K562 (cell line): Measurements from ENCODE around the gene CACNA1S.

ENCODE experiments used
- CBX3 ChIP-seq, 2 experiments: IDR thresholded peaks; 1 replicate in 1 of 2; 2 replicates in 1 of 2; pipeline ENCODE4 v1.6.1; 2012; ENCODE audit warnings: inconsistent platforms in 2 of 2, low read length in 2 of 2, borderline replicate concordance in 1 of 2, control low read depth in 1 of 2
- KDM5B ChIP-seq: fragments of 200-600 bp; sonication (generic); IDR thresholded peaks from 2 replicates; pipeline ENCODE4 v1.6.1; 2012; ENCODE audit warnings: low read depth, mild to moderate bottlenecking, moderate library complexity, low read length, control low read depth, inconsistent platforms; ENCODE audit not compliant: insufficient replicate concordance
- TF ChIP-seq, protein P1 (sequence below): sonication (generic); formaldehyde crosslinking; IDR thresholded peaks from 2 replicates; pipeline ENCODE4 v1.8.1; 2022; ENCODE audit warnings: missing genetic modification reagents
- TF ChIP-seq, protein P2 (sequence below), 3 experiments: IDR thresholded peaks in 2 of 3; conservative IDR thresholded peaks in 1 of 3; 2 replicates each; pipeline ENCODE4 v1.5.1; 2011 to 2012; ENCODE audit warnings: low read length in 3 of 3, mild to moderate bottlenecking in 3 of 3, control low read depth in 2 of 3, improper control_type of control experiment in 1 of 3, inconsistent platforms in 1 of 3, low read depth in 1 of 3, mixed read lengths in 1 of 3, moderate library complexity in 1 of 3; ENCODE audit not compliant: insufficient read depth in 2 of 3

DNA sequence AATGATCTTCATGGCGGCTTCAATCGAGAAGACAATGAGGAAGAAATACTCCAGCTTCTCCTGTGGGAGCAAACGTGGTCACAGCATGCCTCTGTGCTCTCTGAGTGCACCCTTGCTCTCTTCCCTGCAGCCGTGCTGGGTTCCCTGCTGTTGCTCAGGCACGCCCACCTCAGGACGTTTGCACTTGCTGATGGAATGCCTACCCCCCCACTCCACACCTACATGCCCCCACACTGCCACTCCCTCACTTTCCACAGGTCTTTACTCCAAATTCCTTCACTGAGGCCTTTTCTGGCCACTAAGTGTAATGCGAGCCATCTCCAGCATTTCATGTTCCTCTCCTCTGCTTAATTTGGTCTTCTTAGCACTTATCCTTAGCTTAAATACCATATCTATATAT, 18.3 kb downstream of the CACNA1S start:
- TF ChIP-seq, protein P1, sequence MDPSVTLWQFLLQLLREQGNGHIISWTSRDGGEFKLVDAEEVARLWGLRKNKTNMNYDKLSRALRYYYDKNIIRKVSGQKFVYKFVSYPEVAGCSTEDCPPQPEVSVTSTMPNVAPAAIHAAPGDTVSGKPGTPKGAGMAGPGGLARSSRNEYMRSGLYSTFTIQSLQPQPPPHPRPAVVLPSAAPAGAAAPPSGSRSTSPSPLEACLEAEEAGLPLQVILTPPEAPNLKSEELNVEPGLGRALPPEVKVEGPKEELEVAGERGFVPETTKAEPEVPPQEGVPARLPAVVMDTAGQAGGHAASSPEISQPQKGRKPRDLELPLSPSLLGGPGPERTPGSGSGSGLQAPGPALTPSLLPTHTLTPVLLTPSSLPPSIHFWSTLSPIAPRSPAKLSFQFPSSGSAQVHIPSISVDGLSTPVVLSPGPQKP (CRISPR knock-in tag), result no peak
- TF ChIP-seq, protein P2, sequence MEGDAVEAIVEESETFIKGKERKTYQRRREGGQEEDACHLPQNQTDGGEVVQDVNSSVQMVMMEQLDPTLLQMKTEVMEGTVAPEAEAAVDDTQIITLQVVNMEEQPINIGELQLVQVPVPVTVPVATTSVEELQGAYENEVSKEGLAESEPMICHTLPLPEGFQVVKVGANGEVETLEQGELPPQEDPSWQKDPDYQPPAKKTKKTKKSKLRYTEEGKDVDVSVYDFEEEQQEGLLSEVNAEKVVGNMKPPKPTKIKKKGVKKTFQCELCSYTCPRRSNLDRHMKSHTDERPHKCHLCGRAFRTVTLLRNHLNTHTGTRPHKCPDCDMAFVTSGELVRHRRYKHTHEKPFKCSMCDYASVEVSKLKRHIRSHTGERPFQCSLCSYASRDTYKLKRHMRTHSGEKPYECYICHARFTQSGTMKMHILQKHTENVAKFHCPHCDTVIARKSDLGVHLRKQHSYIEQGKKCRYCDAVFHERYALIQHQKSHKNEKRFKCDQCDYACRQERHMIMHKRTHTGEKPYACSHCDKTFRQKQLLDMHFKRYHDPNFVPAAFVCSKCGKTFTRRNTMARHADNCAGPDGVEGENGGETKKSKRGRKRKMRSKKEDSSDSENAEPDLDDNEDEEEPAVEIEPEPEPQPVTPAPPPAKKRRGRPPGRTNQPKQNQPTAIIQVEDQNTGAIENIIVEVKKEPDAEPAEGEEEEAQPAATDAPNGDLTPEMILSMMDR (IDR thresholded peaks at IDR 0.05 in 2 of 3, conservative IDR thresholded peaks at IDR 0.05 in 1 of 3; ENCODE audit: insufficient read depth in 2 of 3, low read depth in 1 of 3, low read length in 3 of 3), result no peak
- TF ChIP-seq CBX3 (IDR thresholded peaks at IDR 0.05; ENCODE audit: borderline replicate concordance in 1 of 2, low read length in 2 of 2), result no peak
- TF ChIP-seq KDM5B, result no peak
